ENCODE results near the gene OPN1MW2. TPM values are rescaled to one million over a fixed set of nuclear protein-coding genes. Genes with fewer than 3 reads are reported as not detected.
"Not testable (repeated sequence)": the region's sequence is repeated elsewhere in the genome, so short reads cannot be mapped to it uniquely, and the experiment has no call there.

OPN1MW2 gene
- total RNA-seq = not detected
- not detected for polyA plus RNA-seq
- long read RNA-seq, donor 1 = 0 reads
- long read RNA-seq, donor 2 = 0 reads
- long read RNA-seq, donor 3 = 0 reads
- long read RNA-seq, donor 4 = 0 reads
- long read RNA-seq, donor 5 = 0 reads
- long read RNA-seq, donor 6 = 0 reads
- long read RNA-seq, donor 7 = 0 reads
- long read RNA-seq, donor 8 = 0 reads
- long read RNA-seq, donor 9 = 0 reads
- long read RNA-seq, donor 10 = 0 reads

DNA sequence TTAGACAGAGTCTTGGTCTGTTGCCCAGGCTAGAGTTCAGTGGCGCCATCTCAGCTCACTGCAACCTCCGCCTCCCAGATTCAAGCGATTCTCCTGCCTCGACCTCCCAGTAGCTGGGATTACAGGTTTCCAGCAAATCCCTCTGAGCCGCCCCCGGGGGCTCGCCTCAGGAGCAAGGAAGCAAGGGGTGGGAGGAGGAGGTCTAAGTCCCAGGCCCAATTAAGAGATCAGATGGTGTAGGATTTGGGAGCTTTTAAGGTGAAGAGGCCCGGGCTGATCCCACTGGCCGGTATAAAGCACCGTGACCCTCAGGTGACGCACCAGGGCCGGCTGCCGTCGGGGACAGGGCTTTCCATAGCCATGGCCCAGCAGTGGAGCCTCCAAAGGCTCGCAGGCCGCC, at the start of gene OPN1MW2:
Gene OPN1MW2, plus strand, starts transcription at position 301 of the 400 bp plus-strand sequence. Its CDS starts 60 bp downstream, at position 361.
- not testable (repeated sequence) for H3K36me3 ChIP-seq (ENCODE audit: control insufficient read depth in 2 of 2, insufficient read depth in 2 of 2, low read length in 1 of 2); H3K27ac ChIP-seq (ENCODE audit: low read depth in 1 of 2, low read length in 1 of 2); H3K4me3 ChIP-seq (ENCODE audit: low read length in 2 of 2); H3K27me3 ChIP-seq (ENCODE audit: control insufficient read depth in 2 of 2, insufficient read depth in 1 of 2, low read length in 1 of 2); H3K9me3 ChIP-seq (ENCODE audit: control insufficient read depth in 2 of 2, insufficient read depth in 1 of 2, low read length in 1 of 2); DNase-seq (ENCODE audit: low read depth in 6 of 9, low spot score in 9 of 9); H3K4me1 ChIP-seq (ENCODE audit: control insufficient read depth in 2 of 2, insufficient read depth in 2 of 2, low read length in 2 of 2)
- no CpG with 5 or more reads among the region's 16 CpGs for WGBS

DNA sequence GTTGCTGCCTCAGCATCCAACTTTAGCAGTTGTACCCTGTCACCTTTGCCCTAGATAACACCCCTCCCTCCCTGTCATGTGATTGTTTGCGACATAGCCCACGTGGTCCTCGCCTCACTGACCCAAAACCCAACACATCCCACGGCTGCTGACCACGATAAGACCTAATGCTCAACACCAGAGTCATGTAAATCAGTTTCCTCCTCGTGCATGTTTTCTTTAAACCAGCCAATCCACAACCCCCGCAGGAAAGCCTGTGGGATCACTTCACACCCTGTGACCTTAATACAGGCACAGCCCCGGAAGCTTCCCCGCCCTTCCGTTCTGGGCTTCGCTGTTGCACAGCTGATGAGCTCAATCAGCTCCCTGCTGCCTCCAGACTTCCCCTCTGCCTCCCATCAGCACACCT, 47.0 kb upstream of the OPN1MW2 start:
- not testable (repeated sequence) for H3K9me3 ChIP-seq (ENCODE audit: control insufficient read depth in 2 of 2, insufficient read depth in 1 of 2, low read length in 1 of 2); H3K27ac ChIP-seq (ENCODE audit: low read depth in 1 of 2, low read length in 1 of 2); H3K4me3 ChIP-seq (ENCODE audit: low read length in 2 of 2); H3K27me3 ChIP-seq (ENCODE audit: control insufficient read depth in 2 of 2, insufficient read depth in 1 of 2, low read length in 1 of 2); H3K36me3 ChIP-seq (ENCODE audit: control insufficient read depth in 2 of 2, insufficient read depth in 2 of 2, low read length in 1 of 2); H3K4me1 ChIP-seq (ENCODE audit: control insufficient read depth in 2 of 2, insufficient read depth in 2 of 2, low read length in 2 of 2); DNase-seq (ENCODE audit: low read depth in 6 of 9, low spot score in 9 of 9)
- WGBS = no CpG with 5 or more reads among the region's 11 CpGs

DNA sequence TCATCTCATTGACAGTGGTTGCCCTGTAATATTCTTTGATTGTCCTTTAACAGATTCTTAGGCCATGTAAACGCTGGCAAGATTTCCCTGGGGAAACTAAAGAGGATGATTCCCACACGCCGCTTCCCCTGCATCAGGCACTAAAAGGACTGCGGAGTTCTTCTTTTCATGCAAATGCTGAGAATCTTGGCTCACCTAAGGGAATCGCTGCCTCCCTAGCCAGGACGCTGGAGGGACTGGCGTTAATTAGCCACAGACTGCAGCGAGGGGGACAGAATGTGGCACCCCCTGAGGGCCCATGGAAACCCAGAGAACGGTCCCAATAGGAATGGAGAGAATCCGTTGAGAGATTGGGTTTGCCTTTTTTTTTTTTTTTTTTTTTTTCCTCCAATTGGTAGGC, 45.2 kb upstream of the OPN1MW2 start:
- not testable (repeated sequence) for H3K27me3 ChIP-seq (ENCODE audit: control insufficient read depth in 2 of 2, insufficient read depth in 1 of 2, low read length in 1 of 2); DNase-seq (ENCODE audit: low read depth in 6 of 9, low spot score in 9 of 9); H3K4me3 ChIP-seq (ENCODE audit: low read length in 2 of 2); H3K27ac ChIP-seq (ENCODE audit: low read depth in 1 of 2, low read length in 1 of 2); H3K36me3 ChIP-seq (ENCODE audit: control insufficient read depth in 2 of 2, insufficient read depth in 2 of 2, low read length in 1 of 2); H3K9me3 ChIP-seq (ENCODE audit: control insufficient read depth in 2 of 2, insufficient read depth in 1 of 2, low read length in 1 of 2); H3K4me1 ChIP-seq (ENCODE audit: control insufficient read depth in 2 of 2, insufficient read depth in 2 of 2, low read length in 2 of 2)
- no CpG with 5 or more reads among the region's 10 CpGs for WGBS

DNA sequence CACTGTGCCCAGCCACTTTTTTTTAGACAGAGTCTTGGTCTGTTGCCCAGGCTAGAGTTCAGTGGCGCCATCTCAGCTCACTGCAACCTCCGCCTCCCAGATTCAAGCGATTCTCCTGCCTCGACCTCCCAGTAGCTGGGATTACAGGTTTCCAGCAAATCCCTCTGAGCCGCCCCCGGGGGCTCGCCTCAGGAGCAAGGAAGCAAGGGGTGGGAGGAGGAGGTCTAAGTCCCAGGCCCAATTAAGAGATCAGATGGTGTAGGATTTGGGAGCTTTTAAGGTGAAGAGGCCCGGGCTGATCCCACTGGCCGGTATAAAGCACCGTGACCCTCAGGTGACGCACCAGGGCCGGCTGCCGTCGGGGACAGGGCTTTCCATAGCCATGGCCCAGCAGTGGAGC, 37.3 kb upstream of the OPN1MW2 start, which contains the start of gene OPN1MW:
Gene OPN1MW, plus strand, starts transcription at position 301 of the 400 bp plus-strand sequence. Its CDS starts 82 bp downstream, at position 383.
- not testable (repeated sequence) for H3K9me3 ChIP-seq (ENCODE audit: control insufficient read depth in 2 of 2, insufficient read depth in 1 of 2, low read length in 1 of 2); H3K27ac ChIP-seq (ENCODE audit: low read depth in 1 of 2, low read length in 1 of 2); H3K27me3 ChIP-seq (ENCODE audit: control insufficient read depth in 2 of 2, insufficient read depth in 1 of 2, low read length in 1 of 2); H3K36me3 ChIP-seq (ENCODE audit: control insufficient read depth in 2 of 2, insufficient read depth in 2 of 2, low read length in 1 of 2); H3K4me1 ChIP-seq (ENCODE audit: control insufficient read depth in 2 of 2, insufficient read depth in 2 of 2, low read length in 2 of 2); H3K4me3 ChIP-seq (ENCODE audit: low read length in 2 of 2); DNase-seq (ENCODE audit: low read depth in 6 of 9, low spot score in 9 of 9)
- WGBS = no CpG with 5 or more reads among the region's 14 CpGs

DNA sequence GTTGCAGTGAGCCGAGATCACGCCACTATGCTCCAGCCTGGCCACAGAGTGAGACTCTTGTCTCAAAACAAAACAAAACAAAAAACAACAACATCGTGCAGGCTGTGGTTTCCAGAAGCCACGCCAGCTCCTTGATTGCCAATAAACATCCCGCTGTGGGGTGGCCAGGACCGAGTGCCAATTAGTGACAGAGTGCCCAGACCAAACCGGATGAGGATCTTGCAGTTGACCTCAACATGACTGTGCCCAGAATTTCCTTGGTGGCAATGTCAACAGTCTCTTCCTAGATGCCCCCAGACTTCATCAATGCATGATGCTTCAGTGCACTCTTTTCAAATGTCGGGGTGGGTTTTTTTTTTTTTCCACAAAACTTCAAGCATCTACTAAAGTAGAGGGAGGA, 35.8 kb upstream of the OPN1MW2 start:
- DNase-seq (ENCODE audit: low read depth in 6 of 9, low spot score in 9 of 9) = not testable (repeated sequence)

DNA sequence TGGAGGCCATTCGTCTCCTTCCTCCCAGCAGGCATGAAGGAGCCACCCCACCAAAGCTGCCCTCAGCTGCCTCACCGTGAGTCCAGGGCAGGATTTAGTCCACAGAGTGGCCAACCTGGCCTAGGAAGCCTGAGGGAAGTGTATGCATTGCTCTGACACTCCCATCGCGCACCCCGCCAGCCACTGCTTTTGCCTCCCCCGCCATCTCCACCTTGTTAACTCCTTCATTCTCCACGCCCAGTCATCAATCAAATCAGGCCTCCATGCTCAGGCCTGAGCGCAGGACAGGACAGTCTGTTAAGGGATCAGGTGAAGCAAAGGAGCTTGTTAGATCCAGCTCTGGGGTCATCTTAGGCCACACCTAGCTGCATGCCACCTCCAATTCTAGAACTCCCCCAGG, 26.7 kb upstream of the OPN1MW2 start:
- H3K27me3 ChIP-seq (ENCODE audit: control insufficient read depth in 2 of 2, insufficient read depth in 1 of 2, low read length in 1 of 2); H3K4me1 ChIP-seq (ENCODE audit: control insufficient read depth in 2 of 2, insufficient read depth in 2 of 2, low read length in 2 of 2); DNase-seq (ENCODE audit: low read depth in 6 of 9, low spot score in 9 of 9); H3K4me3 ChIP-seq (ENCODE audit: low read length in 2 of 2); H3K36me3 ChIP-seq (ENCODE audit: control insufficient read depth in 2 of 2, insufficient read depth in 2 of 2, low read length in 1 of 2); H3K27ac ChIP-seq (ENCODE audit: low read depth in 1 of 2, low read length in 1 of 2); H3K9me3 ChIP-seq (ENCODE audit: control insufficient read depth in 2 of 2, insufficient read depth in 1 of 2, low read length in 1 of 2): not testable (repeated sequence)
- whole genome bisulfite sequencing = no CpG with 5 or more reads among the region's 8 CpGs

More for the DNA sequence above, 35.8 kb upstream of the OPN1MW2 start:
- no CpG with 5 or more reads among the region's 8 CpGs for WGBS
- not testable (repeated sequence) for H3K9me3 ChIP-seq (ENCODE audit: control insufficient read depth in 2 of 2, insufficient read depth in 1 of 2, low read length in 1 of 2); H3K36me3 ChIP-seq (ENCODE audit: control insufficient read depth in 2 of 2, insufficient read depth in 2 of 2, low read length in 1 of 2); H3K27ac ChIP-seq (ENCODE audit: low read depth in 1 of 2, low read length in 1 of 2); H3K4me3 ChIP-seq (ENCODE audit: low read length in 2 of 2); H3K4me1 ChIP-seq (ENCODE audit: control insufficient read depth in 2 of 2, insufficient read depth in 2 of 2, low read length in 2 of 2); H3K27me3 ChIP-seq (ENCODE audit: control insufficient read depth in 2 of 2, insufficient read depth in 1 of 2, low read length in 1 of 2)

DNA sequence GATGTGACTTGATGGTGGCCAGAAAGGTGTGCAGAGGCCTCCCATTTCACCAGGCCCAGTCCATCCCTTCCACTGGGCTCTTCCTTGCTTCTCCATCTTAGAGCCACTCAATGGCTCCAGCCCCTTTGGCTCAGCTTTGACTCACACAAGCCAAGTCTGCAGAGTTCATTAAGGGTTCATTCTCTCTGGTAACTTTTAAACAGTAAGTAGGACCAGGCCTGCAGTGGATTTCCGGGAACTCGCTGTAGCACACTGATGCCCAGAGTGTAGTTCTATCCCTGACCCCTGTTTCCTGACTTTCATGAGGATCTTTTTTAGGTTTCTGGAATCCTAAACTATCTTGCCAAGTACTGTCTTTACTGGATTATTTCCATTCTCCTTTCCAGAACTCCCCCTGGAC, 25.2 kb upstream of the OPN1MW2 start:
- WGBS = no CpG with 5 or more reads among the region's 2 CpGs

DNA sequence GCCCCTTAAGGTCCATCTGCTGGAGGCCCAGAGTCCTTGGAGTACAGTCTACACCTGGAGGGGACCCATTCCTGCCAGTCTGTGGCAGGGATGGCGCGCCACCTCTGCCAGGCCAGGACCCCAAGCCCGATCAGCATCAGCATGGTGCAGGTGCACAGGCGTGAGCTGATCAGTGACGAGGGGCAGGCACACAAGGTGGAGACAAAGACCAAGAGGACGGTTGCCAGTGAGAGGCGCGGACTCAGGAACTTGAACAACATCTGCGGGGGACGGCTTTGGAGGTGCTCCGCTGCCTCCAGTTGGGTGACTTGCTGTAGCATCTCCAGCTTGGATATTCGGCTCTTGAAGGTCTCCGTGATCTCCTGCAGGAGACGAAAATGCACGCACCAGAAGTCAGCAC, 23.1 kb upstream of the OPN1MW2 start:
- not testable (repeated sequence) for H3K27me3 ChIP-seq (ENCODE audit: control insufficient read depth in 2 of 2, insufficient read depth in 1 of 2, low read length in 1 of 2); H3K27ac ChIP-seq (ENCODE audit: low read depth in 1 of 2, low read length in 1 of 2); H3K9me3 ChIP-seq (ENCODE audit: control insufficient read depth in 2 of 2, insufficient read depth in 1 of 2, low read length in 1 of 2); H3K36me3 ChIP-seq (ENCODE audit: control insufficient read depth in 2 of 2, insufficient read depth in 2 of 2, low read length in 1 of 2); H3K4me3 ChIP-seq (ENCODE audit: low read length in 2 of 2); DNase-seq (ENCODE audit: low read depth in 6 of 9, low spot score in 9 of 9); H3K4me1 ChIP-seq (ENCODE audit: control insufficient read depth in 2 of 2, insufficient read depth in 2 of 2, low read length in 2 of 2)
- WGBS = no CpG with 5 or more reads among the region's 15 CpGs

More for the DNA sequence above, 25.2 kb upstream of the OPN1MW2 start:
- H3K27ac ChIP-seq (ENCODE audit: low read depth in 1 of 2, low read length in 1 of 2); H3K36me3 ChIP-seq (ENCODE audit: control insufficient read depth in 2 of 2, insufficient read depth in 2 of 2, low read length in 1 of 2); H3K4me1 ChIP-seq (ENCODE audit: control insufficient read depth in 2 of 2, insufficient read depth in 2 of 2, low read length in 2 of 2); DNase-seq (ENCODE audit: low read depth in 6 of 9, low spot score in 9 of 9); H3K4me3 ChIP-seq (ENCODE audit: low read length in 2 of 2); H3K9me3 ChIP-seq (ENCODE audit: control insufficient read depth in 2 of 2, insufficient read depth in 1 of 2, low read length in 1 of 2); H3K27me3 ChIP-seq (ENCODE audit: control insufficient read depth in 2 of 2, insufficient read depth in 1 of 2, low read length in 1 of 2): not testable (repeated sequence)

DNA sequence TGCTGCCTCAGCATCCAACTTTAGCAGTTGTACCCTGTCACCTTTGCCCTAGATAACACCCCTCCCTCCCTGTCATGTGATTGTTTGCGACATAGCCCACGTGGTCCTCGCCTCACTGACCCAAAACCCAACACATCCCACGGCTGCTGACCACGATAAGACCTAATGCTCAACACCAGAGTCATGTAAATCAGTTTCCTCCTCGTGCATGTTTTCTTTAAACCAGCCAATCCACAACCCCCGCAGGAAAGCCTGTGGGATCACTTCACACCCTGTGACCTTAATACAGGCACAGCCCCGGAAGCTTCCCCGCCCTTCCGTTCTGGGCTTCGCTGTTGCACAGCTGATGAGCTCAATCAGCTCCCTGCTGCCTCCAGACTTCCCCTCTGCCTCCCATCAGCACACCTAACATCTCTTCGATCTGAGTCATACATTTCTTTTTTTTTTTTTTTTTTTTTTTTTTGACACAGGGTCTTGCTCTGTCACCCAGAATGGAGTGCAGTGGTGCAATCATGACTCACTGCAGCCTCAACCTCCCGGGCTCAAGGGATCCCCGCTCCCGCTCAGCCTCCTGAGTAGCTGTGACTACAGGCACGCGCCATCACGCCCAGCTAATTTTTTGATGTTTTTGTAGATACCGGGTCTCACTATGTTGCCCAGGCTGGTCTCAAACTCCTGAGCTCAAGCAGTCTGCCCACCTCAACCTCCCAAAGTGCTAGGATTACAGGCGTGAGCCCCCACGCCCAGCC, 9.7 kb upstream of the OPN1MW2 start:
- not testable (repeated sequence) for H3K36me3 ChIP-seq (ENCODE audit: control insufficient read depth in 2 of 2, insufficient read depth in 2 of 2, low read length in 1 of 2); H3K4me3 ChIP-seq (ENCODE audit: low read length in 2 of 2); DNase-seq (ENCODE audit: low read depth in 6 of 9, low spot score in 9 of 9); H3K9me3 ChIP-seq (ENCODE audit: control insufficient read depth in 2 of 2, insufficient read depth in 1 of 2, low read length in 1 of 2); H3K27me3 ChIP-seq (ENCODE audit: control insufficient read depth in 2 of 2, insufficient read depth in 1 of 2, low read length in 1 of 2); H3K4me1 ChIP-seq (ENCODE audit: control insufficient read depth in 2 of 2, insufficient read depth in 2 of 2, low read length in 2 of 2); H3K27ac ChIP-seq (ENCODE audit: low read depth in 1 of 2, low read length in 1 of 2)
- no CpG with 5 or more reads among the region's 21 CpGs for WGBS

Data from thymus (tissue), 14 donors.